Breast epithelium (tissue), 4 donors: ENCODE measurements around the gene ABHD10. TPM values are rescaled to one million over a fixed set of nuclear protein-coding genes. Genes with fewer than 3 reads are reported as not detected.

Experiments
- DNase-seq, 2 donors: peaks; one replicate each; pipeline ENCODE4 v3.0.0-alpha.2; 2019; ENCODE audit warnings: low spot score in 2 of 2
- H3K27ac ChIP-seq, 2 donors: fragments of 200-600 bp; sonication (generic) in 1 of 2; one replicate each; pipeline ENCODE4 v1.5.1; 2016 to 2019; ENCODE audit warnings: mild to moderate bottlenecking in 1 of 2
- H3K27me3 ChIP-seq, 2 donors: fragments of 200-600 bp; sonication (generic) in 1 of 2; one replicate each; pipeline versions ENCODE4 v1.5.1 to v1.6.0; 2017 to 2019; ENCODE audit warnings: control low read depth in 1 of 2, mild to moderate bottlenecking in 1 of 2
- H3K36me3 ChIP-seq: fragments of 200-600 bp; one replicate; pipeline ENCODE4 v1.5.1; 2019
- H3K4me1 ChIP-seq, 2 donors: fragments of 200-600 bp; sonication (generic); one replicate each; pipeline ENCODE4 v1.5.1; 2016 to 2019; ENCODE audit warnings: control low read depth in 1 of 2
- H3K4me3 ChIP-seq, 3 donors: fragments of 200-600 bp; sonication (generic); 1 replicate in 2 of 3; 2 replicates in 1 of 3; pipeline ENCODE4 v1.5.1; 2016 to 2019; ENCODE audit warnings: mild to moderate bottlenecking in 3 of 3, moderate library complexity in 2 of 3
- H3K9me3 ChIP-seq, 2 donors: fragments of 200-600 bp; sonication (generic) in 1 of 2; one replicate each; pipeline ENCODE4 v1.5.1; 2016 to 2019; ENCODE audit warnings: control low read depth in 1 of 2
- POLR2A ChIP-seq: fragments of 450-650 bp; IDR thresholded peaks from one replicate; pipeline ENCODE4 v1.6.1; 2016; ENCODE audit warnings: antibody characterized with exemption, mild to moderate bottlenecking, moderate library complexity
- POLR2AphosphoS5 ChIP-seq, 3 donors: sonication (generic); formaldehyde crosslinking; IDR thresholded peaks; one replicate each; pipeline ENCODE4 v1.6.1; 2017; ENCODE audit warnings: antibody characterized with exemption in 3 of 3
- intact Hi-C: fragments of 100-400 bp; cut with DNase I; formaldehyde crosslinking; loops from one replicate; pipeline ENCODE4 v1.15.1; 2023; ENCODE audit warnings: low total_unique reads
- total RNA-seq, 3 donors: library from RNA; depleted of rRNA; stranded (reverse); fragments of >200 nt; gene quantifications; one replicate each; pipeline ENCODE4 v1.1.0, GENCODE V29; 2016
- TF ChIP-seq, protein P1 (sequence below), 3 donors: fragments of 450-650 bp; IDR thresholded peaks; one replicate each; pipeline ENCODE4 v1.5.1; 2016 to 2017; ENCODE audit warnings: antibody characterized with exemption in 3 of 3, mild to moderate bottlenecking in 3 of 3, moderate library complexity in 3 of 3

Gene ABHD10
- total RNA-seq, 3 donors from 2014 or later, result 17.3 to 28.5 (median 22.6) TPM

DNA sequence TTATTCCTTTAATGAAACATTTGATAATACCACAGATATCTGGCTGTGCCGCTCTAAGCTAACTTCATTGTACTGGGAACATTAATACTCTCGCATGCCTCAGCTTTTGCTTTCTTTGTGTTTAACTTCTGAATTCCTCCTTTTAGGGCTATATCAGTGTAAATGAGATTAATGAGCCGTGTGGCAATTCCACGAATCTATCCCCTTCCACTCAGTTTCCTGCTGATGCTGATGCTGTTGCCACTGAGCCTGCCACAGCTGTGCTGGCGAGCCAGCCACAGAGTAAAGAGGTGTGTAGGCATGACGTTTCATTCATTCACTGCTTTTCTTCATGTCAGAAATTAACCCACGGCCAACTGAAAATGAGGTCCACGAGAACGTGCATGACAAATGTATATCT, 30.0 kb upstream of the ABHD10 start:
- intact Hi-C loops, result no loop called here
- H3K27ac ChIP-seq, result no peak overlapping the region
- DNase-seq, result no peak
- no peaks in the 10 kb centered on the region for H3K4me1 ChIP-seq
- H3K9me3 ChIP-seq, result no peaks in the 10 kb centered on the region
- no peaks in the 10 kb centered on the region for H3K27me3 ChIP-seq
- no peak overlapping the region for H3K4me3 ChIP-seq
- TF ChIP-seq POLR2A (no peak), POLR2AphosphoS5 (IDR thresholded peaks at IDR 0.05) (no peak)
- TF ChIP-seq, protein P1, sequence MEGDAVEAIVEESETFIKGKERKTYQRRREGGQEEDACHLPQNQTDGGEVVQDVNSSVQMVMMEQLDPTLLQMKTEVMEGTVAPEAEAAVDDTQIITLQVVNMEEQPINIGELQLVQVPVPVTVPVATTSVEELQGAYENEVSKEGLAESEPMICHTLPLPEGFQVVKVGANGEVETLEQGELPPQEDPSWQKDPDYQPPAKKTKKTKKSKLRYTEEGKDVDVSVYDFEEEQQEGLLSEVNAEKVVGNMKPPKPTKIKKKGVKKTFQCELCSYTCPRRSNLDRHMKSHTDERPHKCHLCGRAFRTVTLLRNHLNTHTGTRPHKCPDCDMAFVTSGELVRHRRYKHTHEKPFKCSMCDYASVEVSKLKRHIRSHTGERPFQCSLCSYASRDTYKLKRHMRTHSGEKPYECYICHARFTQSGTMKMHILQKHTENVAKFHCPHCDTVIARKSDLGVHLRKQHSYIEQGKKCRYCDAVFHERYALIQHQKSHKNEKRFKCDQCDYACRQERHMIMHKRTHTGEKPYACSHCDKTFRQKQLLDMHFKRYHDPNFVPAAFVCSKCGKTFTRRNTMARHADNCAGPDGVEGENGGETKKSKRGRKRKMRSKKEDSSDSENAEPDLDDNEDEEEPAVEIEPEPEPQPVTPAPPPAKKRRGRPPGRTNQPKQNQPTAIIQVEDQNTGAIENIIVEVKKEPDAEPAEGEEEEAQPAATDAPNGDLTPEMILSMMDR (IDR thresholded peaks at IDR 0.05), result no peak
- H3K36me3 ChIP-seq, result no peaks in the 10 kb centered on the region

- DNase-seq, result no peak
- Histone ChIP-seq H3K36me3 (no peaks in the 10 kb centered on the region), H3K27ac (no peak overlapping the region), H3K9me3 (no peaks in the 10 kb centered on the region), H3K4me3 (no peak overlapping the region), H3K4me1 (no peaks in the 10 kb centered on the region), H3K27me3 (no peaks in the 10 kb centered on the region)
- TF ChIP-seq POLR2A (no peak), POLR2AphosphoS5 (IDR thresholded peaks at IDR 0.05) (no peak)
- TF ChIP-seq, protein P1 (IDR thresholded peaks at IDR 0.05), result no peak
- intact Hi-C loops, result loop anchor here (10.0 kb wide), 1 partner anchor 675 kb away; no protein-coding TSS in a partner anchor
Measured at GRCh38 chr3:111949712-111950111, 29.1 kb upstream of the ABHD10 start.

- no peak for DNase-seq
- TF ChIP-seq POLR2AphosphoS5 (IDR thresholded peaks at IDR 0.05) (no peak), POLR2A (no peak)
- TF ChIP-seq, protein P1 (IDR thresholded peaks at IDR 0.05), result no peak
- Histone ChIP-seq H3K4me1 (no peaks in the 10 kb centered on the region), H3K4me3 (no peak overlapping the region), H3K36me3 (no peaks in the 10 kb centered on the region), H3K27ac (no peak overlapping the region), H3K9me3 (no peaks in the 10 kb centered on the region), H3K27me3 (no peaks in the 10 kb centered on the region)
- intact Hi-C loops, result loop anchor here (10.0 kb wide), 1 partner anchor 674 kb away; no protein-coding TSS in a partner anchor
Measured at GRCh38 chr3:111951032-111951431, 27.8 kb upstream of the ABHD10 start.

- H3K27me3 ChIP-seq, result no peaks in the 10 kb centered on the region
- H3K4me3 ChIP-seq, result no peak overlapping the region
- intact Hi-C loops, result loop anchor here (10.0 kb wide), 1 partner anchor 673 kb away; no protein-coding TSS in a partner anchor
- H3K4me1 ChIP-seq, result no peaks in the 10 kb centered on the region
- no peaks in the 10 kb centered on the region for H3K9me3 ChIP-seq
- DNase-seq, result no peak
- no peaks in the 10 kb centered on the region for H3K36me3 ChIP-seq
- TF ChIP-seq, protein P1 (IDR thresholded peaks at IDR 0.05), result no peak
- TF ChIP-seq POLR2AphosphoS5 (IDR thresholded peaks at IDR 0.05), result no peak
- TF ChIP-seq POLR2A, result no peak
- H3K27ac ChIP-seq, result no peak overlapping the region
Measured at GRCh38 chr3:111952086-111952485, 26.7 kb upstream of the ABHD10 start.

GRCh38 chr3:111952866-111953450, 25.9 kb upstream of the ABHD10 start:
- no peak overlapping the region for H3K27ac ChIP-seq
- DNase-seq, result no peak
- TF ChIP-seq, protein P1 (IDR thresholded peaks at IDR 0.05), result no peak
- H3K27me3 ChIP-seq, result no peaks in the 10 kb centered on the region
- intact Hi-C loops, result loop anchor here (10.0 kb wide), 1 partner anchor 672 kb away; no protein-coding TSS in a partner anchor
- H3K9me3 ChIP-seq, result no peaks in the 10 kb centered on the region
- H3K36me3 ChIP-seq, result no peaks in the 10 kb centered on the region
- H3K4me1 ChIP-seq, result peaks cover 0 to 6% of the 10 kb centered on the region in 2 donors
- no peak overlapping the region for H3K4me3 ChIP-seq
